H9 (cell line): Measurements from ENCODE around the gene INPP4A. TPM values are rescaled to one million over a fixed set of nuclear protein-coding genes. Genes with fewer than 3 reads are reported as not detected.

Experiments
- DNase-seq: peaks from one replicate; pipeline ENCODE4 v3.0.0-alpha.2; 2017
- H2AFZ ChIP-seq: one replicate; pipeline ENCODE4 v1.6.1; 2013; ENCODE audit warnings: mild to moderate bottlenecking, low read length, control low read depth, moderate library complexity
- H2AK5ac ChIP-seq: 2 replicates; pipeline ENCODE4 v1.6.1; 2013; ENCODE audit warnings: low read length, control low read depth, mixed read lengths; ENCODE audit not compliant: insufficient read length
- H2BK120ac ChIP-seq: one replicate; pipeline ENCODE4 v1.6.1; 2013; ENCODE audit warnings: low read depth, mild to moderate bottlenecking, low read length, control low read depth, inconsistent platforms; ENCODE audit not compliant: poor library complexity, severe bottlenecking
- H2BK12ac ChIP-seq: 2 replicates; pipeline ENCODE4 v1.6.1; 2013; ENCODE audit warnings: low read length, control low read depth, mixed read lengths, low read depth; ENCODE audit not compliant: insufficient read length
- H2BK15ac ChIP-seq: 2 replicates; pipeline ENCODE4 v1.6.1; 2013; ENCODE audit warnings: low read depth, low read length, control low read depth
- H2BK20ac ChIP-seq: one replicate; pipeline ENCODE4 v1.6.1; 2013; ENCODE audit warnings: low read depth, mild to moderate bottlenecking, low read length, control low read depth, inconsistent platforms; ENCODE audit not compliant: poor library complexity, severe bottlenecking
- H2BK5ac ChIP-seq: 2 replicates; pipeline ENCODE4 v1.6.1; 2013; ENCODE audit warnings: low read length, control low read depth, mixed read lengths; ENCODE audit not compliant: insufficient read length
- H3K14ac ChIP-seq: 2 replicates; pipeline ENCODE4 v1.6.1; 2013; ENCODE audit warnings: low read length, control low read depth; ENCODE audit not compliant: insufficient read depth
- H3K18ac ChIP-seq: 2 replicates; pipeline ENCODE4 v1.6.1; 2013; ENCODE audit warnings: low read depth, mild to moderate bottlenecking, mixed read lengths, low read length, control low read depth; ENCODE audit not compliant: insufficient read length
- H3K23ac ChIP-seq: 2 replicates; pipeline ENCODE4 v1.6.1; 2013; ENCODE audit warnings: low read length, control low read depth, mixed read lengths, low read depth; ENCODE audit not compliant: insufficient read length
- H3K23me2 ChIP-seq: 2 replicates; pipeline ENCODE4 v1.6.1; 2013; ENCODE audit warnings: low read depth, mild to moderate bottlenecking, mixed read lengths, low read length, control low read depth; ENCODE audit not compliant: insufficient read length, poor library complexity, severe bottlenecking
- H3K27ac ChIP-seq: 2 replicates; pipeline ENCODE4 v1.5.1; 2013; ENCODE audit warnings: low read length, control low read depth, mixed read lengths, low read depth; ENCODE audit not compliant: insufficient read length
- H3K27me3 ChIP-seq: 2 replicates; pipeline ENCODE4 v1.6.1; 2013; ENCODE audit warnings: low read length, control low read depth, inconsistent platforms; ENCODE audit not compliant: insufficient read depth
- H3K4ac ChIP-seq: 2 replicates; pipeline ENCODE4 v1.6.1; 2013; ENCODE audit warnings: low read depth, mild to moderate bottlenecking, control low read depth, inconsistent platforms, low read length, moderate library complexity
- H3K4me1 ChIP-seq: 2 replicates; pipeline ENCODE4 v1.6.1; 2013; ENCODE audit warnings: low read length, control low read depth, inconsistent platforms; ENCODE audit not compliant: insufficient read depth
- H3K4me2 ChIP-seq: 2 replicates; pipeline ENCODE4 v1.6.1; 2013; ENCODE audit warnings: low read length, control low read depth, mixed read lengths; ENCODE audit not compliant: insufficient read length, insufficient read depth
- H3K56ac ChIP-seq: 2 replicates; pipeline ENCODE4 v1.6.1; 2013; ENCODE audit warnings: low read depth, mild to moderate bottlenecking, mixed read lengths, low read length, control low read depth; ENCODE audit not compliant: insufficient read length
- H3K79me1 ChIP-seq: 2 replicates; pipeline ENCODE4 v1.6.1; 2013; ENCODE audit warnings: low read depth, mild to moderate bottlenecking, moderate library complexity, low read length, control low read depth, inconsistent platforms; ENCODE audit not compliant: insufficient read depth, poor library complexity, severe bottlenecking
- H3K79me2 ChIP-seq: 2 replicates; pipeline ENCODE4 v1.6.1; 2013; ENCODE audit warnings: low read length, control low read depth, inconsistent platforms; ENCODE audit not compliant: insufficient read depth
- H3K9ac ChIP-seq: 2 replicates; pipeline ENCODE4 v1.6.1; 2013; ENCODE audit warnings: low read length, control low read depth, mixed read lengths; ENCODE audit not compliant: insufficient read length; ENCODE audit errors: extremely low read depth
- H3K9me3 ChIP-seq: one replicate; pipeline ENCODE4 v1.6.1; 2013; ENCODE audit warnings: low read depth, low read length, inconsistent platforms; ENCODE audit not compliant: control insufficient read depth
- H3T11ph ChIP-seq: one replicate; pipeline ENCODE4 v1.6.1; 2013; ENCODE audit warnings: mild to moderate bottlenecking, low read length, control low read depth, inconsistent platforms
- H4K20me1 ChIP-seq: one replicate; pipeline ENCODE4 v1.6.1; 2013; ENCODE audit not compliant: control insufficient read depth, insufficient read length, insufficient read depth
- H4K5ac ChIP-seq: 2 replicates; pipeline ENCODE4 v1.6.1; 2013; ENCODE audit warnings: low read depth, mild to moderate bottlenecking, mixed read lengths, low read length, control low read depth; ENCODE audit not compliant: insufficient read length
- H4K8ac ChIP-seq: replicated peaks from 2 replicates; pipeline ENCODE4 v1.6.1; 2013; ENCODE audit warnings: low read length, control low read depth, mixed read lengths, low read depth; ENCODE audit not compliant: insufficient read length
- H4K91ac ChIP-seq: 2 replicates; pipeline ENCODE4 v1.6.1; 2013; ENCODE audit warnings: low read depth, mild to moderate bottlenecking, moderate library complexity, mixed read lengths, low read length, control low read depth; ENCODE audit not compliant: insufficient read length
- H3K27ac Mint-ChIP-seq, 3 experiments: 2 replicates in 2 of 3; 3 replicates in 1 of 3; pipeline ENCODE4 v1.8.0; 2020 to 2021; ENCODE audit warnings: mixed read lengths in 3 of 3, mild to moderate bottlenecking in 1 of 3, moderate library complexity in 1 of 3
- H3K27me3 Mint-ChIP-seq: 2 replicates; pipeline ENCODE4 v1.8.0; 2021; ENCODE audit warnings: low read depth, mild to moderate bottlenecking, moderate library complexity, mixed read lengths
- H3K36me3 Mint-ChIP-seq, 3 experiments: 2 replicates in 2 of 3; 3 replicates in 1 of 3; pipeline ENCODE4 v1.8.0; 2020 to 2021; ENCODE audit warnings: low read depth in 3 of 3, mixed read lengths in 3 of 3; ENCODE audit not compliant: insufficient read depth in 1 of 3
- H3K4me1 Mint-ChIP-seq, 2 experiments: 2 replicates each; pipeline ENCODE4 v1.8.0; 2020; ENCODE audit warnings: mixed read lengths in 2 of 2
- H3K4me3 Mint-ChIP-seq, 2 experiments: 2 replicates in 1 of 2; 3 replicates in 1 of 2; pipeline ENCODE4 v1.8.0; 2020 to 2021; ENCODE audit warnings: mild to moderate bottlenecking in 2 of 2, mixed read lengths in 2 of 2, moderate library complexity in 1 of 2
- H3K9me3 Mint-ChIP-seq, 2 experiments: 2 replicates in 1 of 2; 3 replicates in 1 of 2; pipeline ENCODE4 v1.8.0; 2020; ENCODE audit warnings: mild to moderate bottlenecking in 2 of 2, mixed read lengths in 2 of 2, moderate library complexity in 1 of 2
- CTCF ChIP-seq: fragments of 200-600 bp; sonication (generic); conservative IDR thresholded peaks from 3 replicates; pipeline ENCODE4 v1.8.0; 2021; ENCODE audit warnings: antibody characterized with exemption, mild to moderate bottlenecking
- WGBS: extraction: QIAGEN DNeasy Blood & Tissue Kit; methylation state at CpG from one replicate; pipeline ENCODE4 v1.1.7; 2013; ENCODE audit warnings: missing lambda C conversion rate, low lambda C conversion rate, mixed read lengths; ENCODE audit not compliant: insufficient read length; ENCODE audit errors: extremely low coverage; 5-methylcytosine and 5-hydroxymethylcytosine counted together
- total RNA-seq: library from RNA; stranded (reverse); gene quantifications from 2 replicates; pipeline ENCODE4 v1.2.1, GENCODE V29; 2021

Gene INPP4A
- total RNA-seq, 1 experiment from 2014 or later = 55.2 TPM

GRCh38 chr2:98419977-98420725, 24.5 kb upstream of the INPP4A start:
- Histone ChIP-seq H3K4me1 (no peaks in the 10 kb centered on the region), H3K56ac (no peak overlapping the region), H2BK5ac (no peak overlapping the region), H3K9ac (no peak overlapping the region), H3K4me2 (no peak overlapping the region), H3K27me3 (no peaks in the 10 kb centered on the region), H2BK120ac (no peak overlapping the region), H2BK12ac (no peak overlapping the region), H3K23ac (no peak overlapping the region), H2BK15ac (no peak overlapping the region), H3T11ph (no peak overlapping the region), H4K5ac (no peak overlapping the region), H3K18ac (no peak overlapping the region), H4K91ac (no peak overlapping the region), H4K8ac (no peak overlapping the region), H3K23me2 (no peaks in the 10 kb centered on the region), H3K79me2 (no peaks in the 10 kb centered on the region), H2AK5ac (no peak overlapping the region), H2BK20ac (no peak overlapping the region), H4K20me1 (no peaks in the 10 kb centered on the region), H3K79me1 (no peaks in the 10 kb centered on the region), H3K14ac (no peak overlapping the region), H3K9me3 (peaks cover 3% of the 10 kb centered on the region), H3K27ac (no peak overlapping the region), H3K4ac (no peak overlapping the region), H2AFZ (no peak overlapping the region)
- H3K27me3 Mint-ChIP-seq = no peaks in the 10 kb centered on the region
- peaks cover 7 to 23% (median 13%) of the 10 kb centered on the region in 3 experiments; a peak in 6 of 7 replicates for H3K36me3 Mint-ChIP-seq
- H3K4me3 Mint-ChIP-seq = no peak overlapping the region
- no peak for TF ChIP-seq CTCF
- no CpG with 5 or more reads among the region's 6 CpGs for WGBS
- H3K4me1 Mint-ChIP-seq = 0 out of 4 replicates have a peak, but pooled peaks cover 0 to 2% of the 10 kb centered on the region in 2 experiments
- no peak for DNase-seq
- H3K9me3 Mint-ChIP-seq = peaks cover 25 to 30% of the 10 kb centered on the region in 2 experiments
- no peak overlapping the region for H3K27ac Mint-ChIP-seq
